Activated gamma-delta T cell treated with anti-CD3 and anti-CD28 coated beads, Interleukin-2, amount 50 U/mL, for 16 hours (primary cell): Measurements from ENCODE around the gene PHEX.

Experiments
- DNase-seq: peaks from one replicate; pipeline ENCODE4 v3.0.0-alpha.2; 2020; ENCODE audit warnings: low read depth

PHEX gene

DNA sequence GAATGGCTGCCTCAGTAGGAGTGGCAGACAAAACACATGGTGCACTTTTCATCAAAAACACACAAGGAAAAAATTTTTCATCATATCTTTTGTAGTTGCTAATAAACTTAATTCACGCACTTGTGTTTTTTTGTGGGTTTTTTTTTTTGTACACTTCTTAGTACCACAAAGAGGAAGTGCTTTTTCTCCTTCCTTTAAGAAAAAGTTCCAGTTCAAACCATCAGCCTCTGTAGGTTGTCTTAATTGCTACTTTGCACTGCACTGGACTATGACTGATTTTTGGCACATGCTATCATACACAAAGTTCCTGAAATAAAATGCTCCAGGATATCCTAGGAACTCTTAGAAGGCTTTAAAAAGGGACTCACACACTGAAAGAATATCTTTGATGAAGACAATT, at the start of gene PHEX:
Gene PHEX, plus strand, starts transcription at position 242 of the 400 bp plus-strand sequence. CDS start 681 bp downstream, outside the sequence.
- no peak for DNase-seq

GRCh38 chrX:21985332-21985777, 46.8 kb upstream of the PHEX start:
- DNase-seq, result peak; percentile 46

DNA sequence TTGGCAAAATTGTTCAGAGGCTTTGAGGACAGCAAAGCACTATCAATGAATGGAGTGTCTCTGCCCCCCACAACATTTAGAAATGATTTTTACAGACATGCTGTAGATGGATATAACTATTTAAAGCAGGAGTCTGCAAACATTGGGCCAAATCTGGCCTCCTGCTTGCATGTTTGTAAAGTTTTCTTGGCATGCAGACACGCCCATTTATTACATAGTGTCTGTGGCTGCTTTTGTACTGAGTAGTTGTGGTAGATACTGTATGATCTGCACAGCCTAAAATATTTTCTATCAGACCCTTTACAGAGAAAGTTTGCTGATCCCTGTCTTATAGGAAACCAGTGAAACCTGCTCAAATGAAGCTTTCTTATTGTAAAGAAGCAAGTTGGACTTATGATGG, 45.5 kb upstream of the PHEX start:
- no peak for DNase-seq

GRCh38 chrX:21989384-21989783, 42.7 kb upstream of the PHEX start:
- no peak for DNase-seq

GRCh38 chrX:21990832-21991231, 41.3 kb upstream of the PHEX start:
- DNase-seq, result no peak

- DNase-seq, result no peak
These were observed 40.6 kb upstream of the PHEX start for GRCh38 chrX:21991504-21991903.

DNA sequence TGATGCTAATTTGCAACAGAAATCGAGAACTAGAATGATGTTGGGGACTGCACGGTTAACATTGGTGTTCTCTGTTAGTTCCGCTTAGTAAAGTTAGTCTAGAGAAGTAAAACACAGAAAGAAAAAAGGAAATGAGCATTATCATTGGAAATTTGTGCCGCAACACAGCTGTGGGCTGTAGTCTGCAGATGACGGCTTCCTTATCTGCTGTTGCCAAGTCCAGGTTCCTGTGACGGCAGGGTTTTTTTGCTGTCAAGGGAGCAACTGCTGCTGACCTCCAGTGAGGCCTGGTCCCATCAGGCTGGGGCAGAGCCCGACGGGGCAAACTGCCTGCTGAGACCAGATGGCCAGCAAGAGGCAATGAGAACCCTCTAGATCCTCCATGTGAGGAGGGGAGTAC, 38.9 kb upstream of the PHEX start:
- DNase-seq, result no peak

DNA sequence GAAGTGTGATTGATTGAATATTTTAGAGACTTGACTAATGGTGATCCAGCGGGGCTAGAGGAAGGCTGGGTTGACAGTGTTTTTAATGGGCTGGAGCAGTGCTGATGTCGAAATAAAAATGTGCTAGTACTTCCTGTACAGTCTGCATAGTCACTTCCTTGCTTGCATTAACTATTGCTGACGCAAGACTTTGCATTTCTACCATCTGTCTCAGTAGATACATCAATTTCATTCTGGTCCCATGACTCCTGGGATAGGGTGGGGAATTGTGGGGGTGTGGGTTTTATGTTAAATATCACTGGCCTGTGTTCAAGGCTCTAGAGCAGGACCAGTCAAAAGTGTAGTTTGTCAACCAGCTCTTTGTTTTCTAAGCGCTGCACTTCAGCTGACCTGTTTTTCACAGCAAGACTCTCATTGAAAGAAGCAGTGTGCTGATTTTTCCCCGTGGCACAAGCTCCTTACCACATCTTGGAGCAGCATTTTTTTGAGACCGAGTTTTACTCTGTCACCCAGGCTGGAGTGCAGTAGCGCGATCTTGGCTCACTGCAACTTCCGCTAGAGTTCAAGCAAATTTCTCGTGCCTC, 35.2 kb upstream of the PHEX start:
- no peak for DNase-seq

GRCh38 chrX:21998037-21998436, 34.1 kb upstream of the PHEX start:
- DNase-seq, result no peak

GRCh38 chrX:22004866-22005265, 27.3 kb upstream of the PHEX start:
- DNase-seq, result no peak

DNA sequence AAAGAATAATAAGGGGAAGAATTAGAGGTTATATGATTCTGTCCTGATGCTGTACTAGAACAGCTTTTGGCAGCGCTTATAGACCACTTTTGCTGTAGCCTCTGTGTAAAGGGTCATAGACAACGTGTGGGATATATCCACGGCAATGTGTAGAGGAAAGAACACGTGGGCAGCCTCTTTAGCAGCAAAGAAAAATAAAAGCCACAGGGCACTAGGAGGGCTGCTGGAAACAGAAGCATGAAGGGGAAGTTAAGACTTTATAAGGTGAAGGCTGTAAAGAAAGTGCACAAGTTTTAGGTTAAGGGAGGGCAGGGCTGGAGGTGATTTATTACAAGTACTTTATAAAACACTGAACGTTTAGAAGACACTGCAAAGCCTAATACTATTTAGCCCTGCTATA, 20.1 kb upstream of the PHEX start:
- DNase-seq, result no peak

DNA sequence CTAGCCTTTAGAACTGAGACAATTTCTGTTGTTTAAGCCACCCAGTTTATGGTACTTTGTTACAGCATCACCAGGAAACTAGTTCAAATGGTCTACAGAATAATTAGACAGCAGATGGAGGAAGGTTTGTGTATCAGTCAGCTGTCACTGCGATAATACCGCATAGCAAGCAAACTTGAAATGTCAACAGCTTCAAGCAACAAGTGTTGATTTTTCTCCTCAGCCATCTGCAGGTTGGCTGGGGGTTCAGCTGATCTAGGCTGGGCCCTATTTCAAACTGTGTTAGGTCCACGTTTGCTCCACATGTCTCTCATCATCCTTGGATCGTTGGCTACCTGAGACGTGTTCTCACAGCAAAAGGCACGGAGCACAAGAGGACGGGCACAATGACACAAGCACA, 19.2 kb upstream of the PHEX start:
- no peak for DNase-seq

DNA sequence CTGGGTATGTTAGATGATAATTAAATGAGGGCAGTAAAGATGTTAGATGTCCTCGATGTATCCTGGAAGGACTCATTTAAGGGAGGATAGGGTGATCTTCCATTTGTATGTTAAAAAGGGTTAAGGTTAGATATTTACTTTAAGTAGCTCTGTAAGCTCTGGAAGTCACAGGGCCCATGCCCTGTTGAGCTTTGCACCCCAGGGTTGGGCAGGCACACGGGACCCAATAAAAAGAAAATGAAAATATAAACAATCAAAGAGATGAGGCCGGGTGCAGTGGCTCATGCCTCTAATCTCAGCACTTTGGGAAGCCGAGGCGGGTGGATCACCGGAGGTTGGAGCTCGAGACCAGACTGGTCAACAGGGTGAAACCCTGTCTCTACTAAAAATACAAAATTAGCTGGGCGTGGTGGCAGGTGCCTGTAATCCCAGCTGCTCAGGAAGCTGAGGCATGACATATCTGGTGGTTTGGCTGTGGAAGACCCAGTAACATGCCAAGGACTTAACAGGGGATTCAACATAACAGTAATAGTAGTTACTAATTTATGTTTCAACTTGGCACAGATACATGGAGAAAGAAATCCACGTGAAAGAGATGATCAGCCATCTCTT, 16.9 kb upstream of the PHEX start:
- DNase-seq, result no peak

GRCh38 chrX:22021751-22022324, 10.3 kb upstream of the PHEX start:
- no peak for DNase-seq

DNA sequence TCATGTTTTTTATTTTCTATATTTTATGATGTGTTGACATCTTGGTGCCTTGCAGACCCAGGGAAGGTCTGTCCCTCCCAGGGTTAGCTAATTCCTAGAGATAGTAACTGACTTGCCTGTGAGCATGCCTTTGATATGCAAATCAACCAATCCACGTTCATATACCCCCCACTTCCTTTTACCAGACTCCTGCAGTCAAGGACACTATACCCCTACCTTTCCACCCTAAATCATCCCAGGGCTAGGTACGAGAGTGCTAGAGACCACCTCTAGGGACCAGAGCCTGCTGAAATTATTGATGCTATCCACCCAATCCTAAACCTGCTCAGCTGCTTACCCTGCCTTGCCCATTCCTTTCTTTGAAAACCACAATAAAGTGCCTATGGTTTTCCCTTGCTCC, 7.5 kb upstream of the PHEX start:
- DNase-seq, result no peak

GRCh38 chrX:22025751-22026150, 6.4 kb upstream of the PHEX start:
- DNase-seq, result no peak

GRCh38 chrX:22026731-22027130, 5.4 kb upstream of the PHEX start:
- DNase-seq, result no peak

DNA sequence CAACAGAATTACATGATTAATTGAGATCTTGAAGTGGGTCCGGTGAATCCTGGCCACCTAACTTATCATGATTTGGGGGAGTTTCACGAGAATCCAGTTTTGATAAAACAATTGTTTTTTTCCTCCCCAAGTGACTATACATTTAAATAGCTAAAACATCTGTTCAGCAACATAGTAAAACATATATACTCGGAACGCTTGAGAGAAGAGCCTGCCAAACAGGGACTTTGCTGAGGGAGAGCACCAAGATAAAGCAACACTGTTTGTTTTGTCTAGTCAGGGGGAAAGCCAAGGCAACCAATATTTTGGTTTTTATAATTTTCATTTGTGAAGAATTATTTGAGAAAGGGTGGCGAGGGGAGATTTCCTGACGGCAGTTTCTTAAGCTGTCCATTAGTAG, 381 bp downstream of the PHEX start:
- DNase-seq, result no peak

DNA sequence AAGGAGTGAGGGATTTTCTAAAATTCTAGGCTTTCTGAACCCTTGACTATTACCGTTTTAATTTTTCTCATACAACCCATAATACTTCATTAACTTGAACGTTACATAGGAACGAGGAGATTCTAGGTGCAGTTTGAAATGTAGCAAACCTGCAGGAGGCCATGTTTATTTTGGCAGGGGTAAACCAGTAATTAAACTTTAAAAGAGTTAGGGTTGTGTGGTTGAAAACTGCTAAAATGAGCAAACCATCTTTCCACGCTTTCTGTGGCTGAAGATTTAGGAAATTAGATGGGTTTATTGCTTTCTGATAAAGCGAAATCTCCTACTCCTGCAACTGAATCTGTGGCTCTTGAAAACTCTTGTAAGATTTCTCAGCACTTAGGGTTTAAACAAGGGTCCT, 1.7 kb downstream of the PHEX start:
- DNase-seq, result no peak

GRCh38 chrX:22035236-22035635, 3.1 kb downstream of the PHEX start:
- no peak for DNase-seq

- no peak for DNase-seq
These were observed 5.1 kb downstream of the PHEX start for GRCh38 chrX:22037225-22037624.

- DNase-seq, result no peak
These were observed 5.9 kb downstream of the PHEX start for GRCh38 chrX:22037911-22038537.

DNA sequence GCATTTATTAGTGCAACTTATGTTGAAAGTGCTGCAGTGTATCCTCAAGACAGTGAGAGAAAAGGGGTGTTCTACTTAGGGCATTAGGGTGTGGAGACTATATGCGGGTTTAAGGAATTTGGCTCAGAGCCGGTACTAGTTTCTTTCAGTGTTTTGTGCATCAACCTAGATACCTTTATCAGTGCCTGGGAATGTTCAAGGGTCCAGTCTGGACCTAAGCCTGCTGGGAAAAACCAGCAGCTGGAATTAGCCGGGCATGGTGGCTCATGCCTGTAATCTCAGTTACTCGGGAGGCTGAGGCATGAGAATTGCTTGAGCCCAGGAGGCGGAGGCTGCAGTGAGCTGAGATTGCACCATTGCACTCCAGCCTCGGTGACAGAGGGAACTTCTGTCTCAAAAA, 7.4 kb downstream of the PHEX start:
- DNase-seq, result no peak
